MM.1S (cell line): ENCODE measurements around the gene B4GALNT1.

Experiments used
- EZH2 ChIP-seq: fragments of 300-600 bp; sonication (generic); optimal IDR thresholded peaks from 2 replicates; pipeline ENCODE3; 2017; ENCODE audit warnings: low read depth, mild to moderate bottlenecking, antibody characterized with exemption, low read length, mixed read lengths
- EZH2phosphoT487 ChIP-seq: fragments of 300-600 bp; sonication (generic); IDR thresholded peaks from 2 replicates; pipeline ENCODE4 v1.6.1; 2018; ENCODE audit warnings: antibody characterized with exemption, low read length
- TF ChIP-seq, protein P1 (sequence below): fragments of 300-600 bp; sonication (generic); IDR thresholded peaks from 2 replicates; pipeline ENCODE4 v1.5.1; 2016; ENCODE audit warnings: antibody characterized with exemption, low read length, mixed read lengths

GRCh38 chr12:57621497-57622292, 11.3 kb downstream of the B4GALNT1 start:
- TF ChIP-seq, protein P1, sequence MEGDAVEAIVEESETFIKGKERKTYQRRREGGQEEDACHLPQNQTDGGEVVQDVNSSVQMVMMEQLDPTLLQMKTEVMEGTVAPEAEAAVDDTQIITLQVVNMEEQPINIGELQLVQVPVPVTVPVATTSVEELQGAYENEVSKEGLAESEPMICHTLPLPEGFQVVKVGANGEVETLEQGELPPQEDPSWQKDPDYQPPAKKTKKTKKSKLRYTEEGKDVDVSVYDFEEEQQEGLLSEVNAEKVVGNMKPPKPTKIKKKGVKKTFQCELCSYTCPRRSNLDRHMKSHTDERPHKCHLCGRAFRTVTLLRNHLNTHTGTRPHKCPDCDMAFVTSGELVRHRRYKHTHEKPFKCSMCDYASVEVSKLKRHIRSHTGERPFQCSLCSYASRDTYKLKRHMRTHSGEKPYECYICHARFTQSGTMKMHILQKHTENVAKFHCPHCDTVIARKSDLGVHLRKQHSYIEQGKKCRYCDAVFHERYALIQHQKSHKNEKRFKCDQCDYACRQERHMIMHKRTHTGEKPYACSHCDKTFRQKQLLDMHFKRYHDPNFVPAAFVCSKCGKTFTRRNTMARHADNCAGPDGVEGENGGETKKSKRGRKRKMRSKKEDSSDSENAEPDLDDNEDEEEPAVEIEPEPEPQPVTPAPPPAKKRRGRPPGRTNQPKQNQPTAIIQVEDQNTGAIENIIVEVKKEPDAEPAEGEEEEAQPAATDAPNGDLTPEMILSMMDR = peak; percentile 90
- TF ChIP-seq EZH2 = no peak
- no peak for TF ChIP-seq EZH2phosphoT487
